ENCODE data around the gene WFIKKN1.
A peak's percentile ranks its signal among the peaks of the same experiment; 100 is the strongest.

Gene WFIKKN1, protein sequence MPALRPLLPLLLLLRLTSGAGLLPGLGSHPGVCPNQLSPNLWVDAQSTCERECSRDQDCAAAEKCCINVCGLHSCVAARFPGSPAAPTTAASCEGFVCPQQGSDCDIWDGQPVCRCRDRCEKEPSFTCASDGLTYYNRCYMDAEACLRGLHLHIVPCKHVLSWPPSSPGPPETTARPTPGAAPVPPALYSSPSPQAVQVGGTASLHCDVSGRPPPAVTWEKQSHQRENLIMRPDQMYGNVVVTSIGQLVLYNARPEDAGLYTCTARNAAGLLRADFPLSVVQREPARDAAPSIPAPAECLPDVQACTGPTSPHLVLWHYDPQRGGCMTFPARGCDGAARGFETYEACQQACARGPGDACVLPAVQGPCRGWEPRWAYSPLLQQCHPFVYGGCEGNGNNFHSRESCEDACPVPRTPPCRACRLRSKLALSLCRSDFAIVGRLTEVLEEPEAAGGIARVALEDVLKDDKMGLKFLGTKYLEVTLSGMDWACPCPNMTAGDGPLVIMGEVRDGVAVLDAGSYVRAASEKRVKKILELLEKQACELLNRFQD

GRCh38 chr16:630815-631405 lies at the start of gene WFIKKN1:
Gene WFIKKN1 (plus strand): TSS chr16:630985. CDS start chr16:631254, 269 bp downstream.
- no peak for DNase-seq

DNA sequence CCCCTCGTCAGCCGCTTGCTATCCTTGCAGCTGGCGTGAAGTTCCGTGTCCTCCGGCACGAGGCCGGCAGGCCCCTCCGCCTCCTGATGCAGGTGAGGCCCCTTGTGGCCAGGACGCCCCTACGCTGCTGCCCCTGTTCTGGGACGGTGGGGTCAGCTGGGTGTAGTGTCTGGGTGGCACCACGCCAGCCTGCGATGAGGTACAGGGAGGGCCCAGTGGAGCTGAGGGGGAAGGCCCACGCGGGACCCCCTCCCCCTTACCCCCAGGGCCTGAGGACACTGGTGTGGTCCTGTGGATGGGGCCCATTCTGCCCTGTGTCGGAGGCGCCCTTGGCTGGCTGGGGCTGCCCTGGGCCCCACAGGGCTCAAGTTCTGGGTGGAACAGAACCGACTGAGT lies 48.6 kb upstream of the WFIKKN1 start:
- no peak for DNase-seq

GRCh38 chr16:582614-583331 lies 48.0 kb upstream of the WFIKKN1 start:
- no peak for DNase-seq

- DNase-seq = no peak
Observed at GRCh38 chr16:583470-583814, 47.3 kb upstream of the WFIKKN1 start.

DNA sequence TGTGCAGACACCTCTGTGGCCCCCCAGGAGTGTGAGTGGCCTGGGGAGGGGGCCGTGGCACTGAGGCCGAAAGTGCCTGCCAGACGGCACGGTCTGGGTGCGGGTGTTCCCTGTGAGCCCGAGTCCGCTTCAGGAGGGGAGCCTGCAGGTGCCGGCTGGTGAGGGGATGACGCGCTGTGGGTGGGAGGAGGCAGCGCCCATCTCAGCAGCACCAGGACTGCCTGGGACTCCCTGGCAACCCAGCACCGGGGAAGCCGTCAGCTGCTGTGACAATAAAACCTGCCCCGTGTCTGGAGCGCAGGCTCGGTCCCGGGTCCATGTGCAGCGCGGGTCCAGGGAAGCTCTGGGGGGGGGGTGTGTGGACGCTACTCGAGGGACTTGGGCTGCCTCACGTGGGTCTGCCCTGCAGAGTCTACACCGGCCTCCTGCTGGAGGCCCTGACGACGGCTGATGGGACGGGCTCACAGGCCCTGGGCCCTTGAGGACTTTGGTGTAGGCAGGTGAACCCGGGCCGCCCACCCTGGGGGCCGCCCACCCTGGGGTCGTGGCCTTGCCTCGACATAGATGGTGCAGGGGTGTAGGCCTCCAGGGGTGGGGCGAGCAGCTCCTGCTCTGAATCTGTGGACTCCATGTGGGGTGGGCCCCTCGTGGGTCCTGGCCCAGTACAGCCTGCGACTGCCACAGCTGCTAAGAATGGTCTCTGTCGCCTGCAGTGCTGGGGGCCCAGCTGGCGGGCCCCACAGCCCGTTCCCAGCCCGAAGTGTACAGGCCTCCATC lies 46.8 kb upstream of the WFIKKN1 start:
- no peak for DNase-seq

DNA sequence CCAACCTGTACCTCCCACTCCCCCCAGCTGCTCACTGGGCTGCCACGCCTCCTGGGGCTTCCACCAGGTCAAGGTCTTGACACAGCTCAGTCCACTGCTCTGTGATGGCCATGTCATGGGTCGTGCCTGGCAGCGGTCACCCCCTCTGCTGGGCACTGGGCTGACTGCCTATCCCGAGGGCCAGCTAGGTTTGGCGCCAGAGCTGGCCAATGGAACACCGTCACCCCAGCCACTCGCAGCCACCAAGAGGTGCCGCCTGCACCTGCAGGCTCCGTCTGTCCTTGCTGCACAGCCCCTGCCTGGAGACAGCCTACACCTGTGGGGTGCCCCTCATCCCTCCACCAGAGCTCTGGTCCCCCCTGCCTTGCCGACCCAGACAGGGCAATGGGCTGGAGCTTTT lies 45.4 kb upstream of the WFIKKN1 start:
- DNase-seq = no peak

DNA sequence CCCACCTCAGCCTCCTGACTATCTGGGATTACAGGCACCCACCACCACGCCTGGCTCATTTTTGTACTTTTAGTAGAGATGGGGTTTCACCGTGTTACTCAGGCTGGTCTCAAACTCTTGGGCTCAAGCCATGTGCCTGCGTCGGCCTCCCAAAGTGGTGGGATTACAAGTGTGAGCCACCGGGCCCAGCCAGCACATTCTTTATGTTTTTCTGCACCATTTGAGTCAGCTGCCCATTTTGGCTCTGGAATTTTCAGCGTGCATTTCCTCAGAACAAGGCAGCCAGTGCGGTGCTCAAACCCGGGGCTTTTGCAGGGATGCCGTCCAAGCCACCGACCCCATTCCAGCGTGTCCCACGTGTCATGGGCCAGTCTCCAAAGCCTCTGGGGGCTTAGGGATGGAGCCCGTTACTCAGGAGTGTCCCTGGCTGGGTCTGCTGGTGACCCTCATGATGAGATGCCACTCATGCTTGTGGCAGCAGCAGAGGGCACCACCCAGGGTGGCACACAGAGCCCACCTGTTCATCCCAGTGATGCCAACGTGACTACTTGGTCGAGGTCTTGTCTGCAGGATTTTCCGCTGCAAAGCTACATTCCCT lies 44.6 kb upstream of the WFIKKN1 start:
- no peak for DNase-seq

DNA sequence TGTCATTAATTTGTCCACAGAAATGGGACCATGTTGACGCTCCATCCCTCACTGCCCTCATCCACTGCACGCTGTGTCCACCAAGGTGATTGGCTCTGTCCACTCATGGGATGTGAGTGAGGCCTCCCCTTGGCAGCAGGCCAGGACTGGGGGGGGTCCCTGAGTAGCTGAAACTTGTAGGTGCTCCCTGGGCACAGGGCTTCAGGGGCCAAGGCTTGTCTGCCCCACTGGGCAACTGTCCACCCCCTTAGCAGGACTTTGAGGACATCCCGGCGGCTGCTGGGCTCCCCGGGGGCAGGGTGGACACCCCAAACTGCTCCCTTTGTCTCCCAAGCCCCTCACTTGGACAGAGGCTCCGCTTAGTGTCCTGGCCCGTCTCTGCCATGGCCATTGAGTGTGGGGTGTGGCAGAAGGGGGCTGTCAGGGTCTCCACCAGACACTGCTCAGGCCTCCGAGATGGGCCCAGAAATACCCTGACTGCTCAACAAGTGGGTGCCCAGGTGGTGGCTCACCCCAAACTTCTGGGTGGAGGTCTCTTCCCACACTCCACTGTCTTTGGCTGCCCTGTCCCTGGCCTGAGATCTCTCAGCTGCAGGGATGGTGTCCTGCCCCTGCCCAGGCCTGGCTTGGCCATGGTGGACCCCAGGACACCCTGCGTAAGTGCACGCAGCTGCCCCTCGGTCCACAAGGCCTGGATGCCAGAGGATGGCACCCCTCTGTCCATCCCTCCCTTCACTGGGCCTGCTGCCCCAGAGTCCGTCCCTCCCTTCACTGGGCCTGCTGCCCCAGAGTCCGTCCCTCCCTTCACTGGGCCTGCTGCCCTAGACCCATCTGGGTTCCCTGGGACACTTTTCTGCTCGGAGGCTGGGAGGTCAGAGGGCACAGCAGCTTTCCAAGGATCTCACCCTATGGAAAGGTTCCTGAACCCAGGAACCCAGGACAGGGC lies 43.9 kb upstream of the WFIKKN1 start:
- DNase-seq = no peak

DNA sequence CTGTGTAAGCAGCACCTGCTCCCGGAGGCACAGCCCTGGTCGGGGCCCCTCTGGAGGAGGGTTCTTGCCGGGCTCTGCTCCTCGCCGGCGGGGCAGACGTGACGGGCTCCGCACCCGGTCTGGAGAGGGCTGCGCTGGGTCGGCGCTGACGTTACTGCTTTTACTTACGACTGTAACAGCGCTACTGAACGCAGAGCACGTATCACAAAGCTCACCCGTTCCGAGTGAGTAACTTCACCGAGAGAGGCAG lies 42.2 kb upstream of the WFIKKN1 start:
- DNase-seq = peak; percentile 69

GRCh38 chr16:588889-589657 lies 41.7 kb upstream of the WFIKKN1 start:
- DNase-seq = peak; percentile 94

DNA sequence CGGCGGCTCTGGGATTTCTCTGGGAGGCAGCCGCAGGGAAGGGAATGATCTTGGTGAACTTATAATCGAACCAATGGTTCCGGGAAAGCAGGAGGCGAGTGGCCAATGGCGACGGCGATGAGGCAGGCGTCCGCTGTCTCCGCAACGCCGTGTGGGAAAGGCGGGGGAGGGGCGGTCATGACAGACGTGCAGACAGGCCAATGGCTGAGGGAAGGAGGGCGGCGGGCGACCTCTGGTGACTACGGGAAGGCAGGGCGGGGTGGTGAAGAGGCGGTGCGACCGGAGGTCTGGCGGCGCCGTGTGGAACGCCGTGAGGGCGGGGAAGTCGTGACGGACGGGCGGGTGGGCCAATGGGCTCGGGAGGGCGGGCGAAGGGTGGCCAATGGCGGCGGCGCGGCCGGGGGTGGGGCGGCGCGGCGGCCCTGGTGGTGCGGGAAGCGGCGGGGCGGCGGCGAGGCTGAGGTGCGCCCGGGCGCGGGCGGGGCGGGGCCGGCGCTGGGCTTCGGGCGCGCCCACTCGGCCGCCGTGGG lies 41.1 kb upstream of the WFIKKN1 start, which contains the start of gene RAB40C:
Gene RAB40C, plus strand, starts transcription at position 409 of the 530 bp plus-strand sequence. CDS start 226 bp downstream, outside the sequence.
- peak; percentile 99 for DNase-seq

DNA sequence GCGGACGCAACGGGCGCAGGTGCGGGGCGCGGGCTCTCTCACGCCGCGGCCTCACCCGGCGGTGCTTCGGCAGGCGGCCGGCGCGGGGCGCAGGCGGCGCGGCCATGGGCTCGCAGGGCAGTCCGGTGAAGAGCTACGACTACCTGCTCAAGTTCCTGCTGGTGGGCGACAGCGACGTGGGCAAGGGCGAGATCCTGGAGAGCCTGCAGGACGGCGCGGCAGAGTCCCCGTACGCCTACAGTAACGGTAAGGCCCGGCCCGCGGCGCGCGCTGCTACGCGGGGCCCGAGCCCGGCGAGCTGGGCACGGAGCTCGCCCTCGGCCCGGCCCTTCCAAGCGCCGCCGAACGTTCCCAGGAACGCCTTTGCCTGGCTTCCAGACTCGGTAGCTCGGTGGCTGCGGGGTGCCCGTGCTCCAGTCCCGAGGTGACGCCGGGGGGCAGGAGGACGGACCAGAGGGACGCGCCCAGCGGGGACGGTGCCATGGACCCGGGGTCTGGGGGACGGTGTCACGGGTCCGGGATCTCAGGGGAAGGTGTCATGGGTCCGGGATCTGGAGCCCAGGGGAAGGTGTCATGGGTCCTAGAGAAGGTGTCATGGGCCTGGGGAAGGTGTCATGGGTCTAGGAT lies 40.5 kb upstream of the WFIKKN1 start:
- no peak for DNase-seq

DNA sequence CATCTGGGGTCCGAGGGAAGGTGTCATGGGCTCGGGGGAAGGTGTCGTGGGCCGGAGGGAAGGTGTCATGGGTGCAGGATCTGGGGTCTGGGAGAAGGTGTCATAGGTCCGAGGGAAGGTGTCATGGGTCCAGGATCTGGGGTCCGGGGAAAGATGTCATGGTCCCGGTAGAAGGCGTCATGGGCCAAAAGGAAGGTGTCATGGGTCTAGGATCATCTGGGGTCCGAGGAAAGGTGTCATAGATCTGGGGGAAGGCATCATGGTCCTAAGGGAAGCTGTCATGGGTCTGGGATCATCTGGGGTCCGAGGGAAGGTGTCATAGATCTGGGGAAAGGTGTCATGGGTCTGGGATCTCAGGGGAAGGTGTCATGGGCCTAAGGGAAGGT lies 40.0 kb upstream of the WFIKKN1 start:
- DNase-seq = no peak

- DNase-seq = no peak
Observed at GRCh38 chr16:591231-591630, 39.6 kb upstream of the WFIKKN1 start.

GRCh38 chr16:591892-592517 lies 38.8 kb upstream of the WFIKKN1 start:
- no peak for DNase-seq

DNA sequence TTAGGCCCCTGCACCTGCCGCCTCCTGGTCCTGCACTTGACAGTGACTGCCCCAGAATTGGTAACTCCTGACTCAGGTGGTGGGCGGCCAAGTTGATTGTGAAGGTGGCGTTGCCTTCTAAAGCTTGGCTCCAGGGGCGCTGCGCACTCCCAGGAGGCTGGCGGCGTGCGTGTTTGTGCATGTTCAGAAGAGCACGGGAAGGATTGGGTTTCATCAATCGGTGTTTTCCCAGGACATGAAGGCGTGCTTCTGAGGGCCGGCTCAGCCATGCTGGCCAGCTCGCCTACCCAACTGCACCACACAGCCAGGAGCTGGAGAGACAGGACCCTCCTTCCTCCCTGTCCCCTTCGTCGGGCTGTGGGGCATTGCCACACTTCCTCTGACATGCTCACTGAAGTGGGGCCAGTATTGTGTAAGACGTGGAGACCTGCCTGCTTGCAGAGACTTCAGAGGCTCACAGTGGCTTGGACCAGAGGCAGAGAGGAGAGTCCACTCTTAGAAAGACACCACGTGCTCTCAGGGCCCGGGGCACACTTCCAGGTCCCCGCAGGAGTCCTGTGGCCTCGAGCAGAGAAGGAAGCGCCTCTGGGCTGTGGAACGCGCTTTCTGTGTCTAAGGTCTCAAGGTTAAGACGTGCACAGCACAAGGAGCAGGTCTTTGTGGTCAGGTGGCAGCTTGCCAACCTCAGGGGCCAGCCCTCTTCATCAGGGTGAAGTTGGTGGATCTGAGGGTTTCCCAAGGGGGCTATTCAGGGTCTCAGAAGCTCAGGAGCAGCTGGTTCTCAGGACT lies 38.1 kb upstream of the WFIKKN1 start:
- DNase-seq = peak; percentile 70

- DNase-seq = no peak
Observed at GRCh38 chr16:593406-593805, 37.4 kb upstream of the WFIKKN1 start.

DNA sequence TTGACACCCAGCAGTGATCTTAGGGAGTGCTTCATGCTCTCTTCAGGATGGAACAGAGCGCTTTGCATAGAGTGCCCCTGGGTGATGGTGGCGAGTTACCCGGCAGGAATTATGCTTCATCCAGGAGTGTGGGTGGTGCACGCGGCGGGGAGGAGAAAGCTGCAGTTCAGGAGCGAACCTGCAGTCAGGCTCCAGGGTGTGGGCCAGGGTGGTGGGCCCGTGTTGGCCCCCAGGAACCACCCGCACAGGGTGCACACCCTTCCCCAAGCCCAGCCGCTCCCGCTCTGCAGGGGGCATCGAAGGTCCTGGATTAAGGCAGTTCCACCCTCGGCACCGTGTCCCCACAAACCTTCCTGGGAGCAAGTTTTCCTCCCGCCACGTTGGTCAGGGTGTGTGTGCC lies 37.0 kb upstream of the WFIKKN1 start:
- DNase-seq = no peak

DNA sequence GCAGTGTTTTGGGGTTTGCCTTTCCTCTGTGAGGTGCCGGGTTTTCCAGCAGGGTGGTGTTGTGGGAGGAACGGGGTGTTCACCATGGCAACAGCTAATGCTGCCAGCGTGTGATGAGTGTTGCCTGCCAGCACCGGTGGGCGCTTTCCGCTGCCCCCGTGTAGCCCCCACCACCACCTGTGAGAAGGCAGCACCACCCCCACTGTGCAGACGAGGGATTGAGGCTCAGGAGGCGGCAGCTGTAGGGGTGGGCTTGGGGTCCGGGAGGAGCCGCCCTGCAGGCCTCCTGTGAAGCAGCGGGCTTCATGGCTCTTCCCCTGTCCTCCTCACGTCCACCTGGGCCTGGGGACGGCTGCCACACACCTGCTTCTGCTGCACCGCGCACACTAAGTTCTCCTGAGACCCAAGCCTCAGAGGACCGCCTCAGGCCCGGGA lies 35.7 kb upstream of the WFIKKN1 start:
- DNase-seq = no peak
